ENCODE measurements around the gene GUCY2D. TPM values are rescaled to one million over a fixed set of nuclear protein-coding genes. Genes with fewer than 3 reads are reported as not detected.

Gene GUCY2D
- total RNA-seq, 1 experiment from 2014 or later = 1.7 TPM

DNA sequence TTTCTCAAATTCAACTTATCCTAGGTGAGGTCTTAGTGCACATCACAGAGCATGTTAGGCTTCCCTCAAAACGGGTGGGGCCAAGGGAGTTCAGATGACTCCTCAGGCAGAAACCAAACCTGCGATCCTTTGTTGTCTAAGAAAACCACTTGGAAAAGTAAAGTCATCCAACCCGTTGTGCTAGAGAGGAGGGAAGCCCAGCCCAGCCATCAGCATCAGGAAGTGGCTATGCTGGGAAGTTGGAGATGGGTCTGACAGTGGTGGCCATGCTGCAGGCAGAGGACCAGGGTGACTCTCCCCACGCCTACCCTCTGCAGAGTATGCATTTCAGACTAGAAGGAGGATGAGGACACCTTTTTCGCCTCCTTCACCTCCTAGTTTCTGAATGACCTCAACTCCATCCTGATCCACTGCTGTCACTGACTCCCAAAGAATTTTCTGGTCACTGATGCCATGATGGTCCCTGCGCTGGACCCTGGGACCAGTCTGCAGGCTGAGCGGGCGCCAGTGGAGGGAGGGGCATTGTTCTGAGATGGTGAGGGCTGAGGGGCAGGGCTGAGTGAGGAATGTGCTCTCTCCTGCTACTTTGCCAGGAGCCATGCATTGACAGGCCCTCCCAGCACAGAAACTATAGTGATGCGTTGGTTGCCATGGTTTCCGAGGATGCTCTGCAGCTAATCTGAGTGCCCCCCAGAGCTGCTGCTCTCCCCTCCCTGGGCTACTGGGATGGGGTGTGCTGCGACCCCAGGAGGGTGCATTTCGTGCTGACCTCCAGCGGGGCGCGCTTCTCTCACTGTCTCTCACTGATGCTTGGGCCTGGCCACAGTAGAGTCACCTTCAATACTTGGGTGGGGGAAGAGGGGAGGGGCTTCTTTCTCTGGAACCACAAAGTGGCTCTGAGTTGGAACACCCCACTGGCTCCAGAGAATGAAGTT lies 64.7 kb downstream of the GUCY2D start:
- no peak for DNase-seq
- H3K9me3 ChIP-seq = no peaks in the 10 kb centered on the region
- H3K27me3 ChIP-seq (replicated peaks; ENCODE audit: control insufficient read depth, insufficient read depth, low read length) = no peaks in the 10 kb centered on the region
- ChIA-PET POLR2A (no interaction called here), CTCF (no interaction called here)
- H3K36me3 ChIP-seq (ENCODE audit: control insufficient read depth, insufficient read depth, low read length) = no peaks in the 10 kb centered on the region
- Mint-ChIP-seq H3K4me1 (ENCODE audit: low read depth, unreplicated experiment) (peaks cover 14% of the 10 kb centered on the region), H3K36me3 (ENCODE audit: insufficient read depth, unreplicated experiment) (no peaks in the 10 kb centered on the region), H3K4me3 (ENCODE audit: unreplicated experiment) (no peak overlapping the region), H3K9me3 (ENCODE audit: unreplicated experiment) (no peaks in the 10 kb centered on the region), H3K27ac (ENCODE audit: unreplicated experiment) (no peak overlapping the region), H3K27me3 (ENCODE audit: insufficient read depth, unreplicated experiment) (no peaks in the 10 kb centered on the region)
- no peak overlapping the region for H3K4me3 ChIP-seq (ENCODE audit: low read depth, low read length)
- intact Hi-C loops (cut with micrococcal nuclease; ENCODE audit: unreplicated experiment) = no loop called here
- TF ChIP-seq, protein P1, sequence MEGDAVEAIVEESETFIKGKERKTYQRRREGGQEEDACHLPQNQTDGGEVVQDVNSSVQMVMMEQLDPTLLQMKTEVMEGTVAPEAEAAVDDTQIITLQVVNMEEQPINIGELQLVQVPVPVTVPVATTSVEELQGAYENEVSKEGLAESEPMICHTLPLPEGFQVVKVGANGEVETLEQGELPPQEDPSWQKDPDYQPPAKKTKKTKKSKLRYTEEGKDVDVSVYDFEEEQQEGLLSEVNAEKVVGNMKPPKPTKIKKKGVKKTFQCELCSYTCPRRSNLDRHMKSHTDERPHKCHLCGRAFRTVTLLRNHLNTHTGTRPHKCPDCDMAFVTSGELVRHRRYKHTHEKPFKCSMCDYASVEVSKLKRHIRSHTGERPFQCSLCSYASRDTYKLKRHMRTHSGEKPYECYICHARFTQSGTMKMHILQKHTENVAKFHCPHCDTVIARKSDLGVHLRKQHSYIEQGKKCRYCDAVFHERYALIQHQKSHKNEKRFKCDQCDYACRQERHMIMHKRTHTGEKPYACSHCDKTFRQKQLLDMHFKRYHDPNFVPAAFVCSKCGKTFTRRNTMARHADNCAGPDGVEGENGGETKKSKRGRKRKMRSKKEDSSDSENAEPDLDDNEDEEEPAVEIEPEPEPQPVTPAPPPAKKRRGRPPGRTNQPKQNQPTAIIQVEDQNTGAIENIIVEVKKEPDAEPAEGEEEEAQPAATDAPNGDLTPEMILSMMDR (IDR thresholded peaks at IDR 0.05; ENCODE audit: insufficient read depth in 1 of 2, low read depth in 1 of 2, low read length in 1 of 2, severe bottlenecking in 1 of 2, unreplicated experiment in 1 of 2) = no peak
- BruUV-seq (replicated peaks) = no TSS peak
- H3K4me1 ChIP-seq = peaks cover 18% of the 10 kb centered on the region

GRCh38 chr17:8067806-8068205 lies 65.4 kb downstream of the GUCY2D start:
- TF ChIP-seq, protein P1 (IDR thresholded peaks at IDR 0.05; ENCODE audit: insufficient read depth in 1 of 2, low read depth in 1 of 2, low read length in 1 of 2, severe bottlenecking in 1 of 2, unreplicated experiment in 1 of 2) = no peak
- no peak overlapping the region for H3K4me3 ChIP-seq (ENCODE audit: low read depth, low read length)
- Mint-ChIP-seq H3K9me3 (ENCODE audit: unreplicated experiment) (no peaks in the 10 kb centered on the region), H3K27ac (ENCODE audit: unreplicated experiment) (no peak overlapping the region), H3K27me3 (ENCODE audit: insufficient read depth, unreplicated experiment) (no peaks in the 10 kb centered on the region), H3K4me3 (ENCODE audit: unreplicated experiment) (no peak overlapping the region), H3K36me3 (ENCODE audit: insufficient read depth, unreplicated experiment) (no peaks in the 10 kb centered on the region), H3K4me1 (ENCODE audit: low read depth, unreplicated experiment) (peaks cover 14% of the 10 kb centered on the region)
- CTCF ChIA-PET = no interaction called here
- intact Hi-C loops (cut with micrococcal nuclease; ENCODE audit: unreplicated experiment) = no loop called here
- H3K4me1 ChIP-seq = peaks cover 18% of the 10 kb centered on the region
- POLR2A ChIA-PET = no interaction called here
- no peak for DNase-seq
- H3K27me3 ChIP-seq (replicated peaks; ENCODE audit: control insufficient read depth, insufficient read depth, low read length) = no peaks in the 10 kb centered on the region
- no peaks in the 10 kb centered on the region for H3K9me3 ChIP-seq
- H3K36me3 ChIP-seq (ENCODE audit: control insufficient read depth, insufficient read depth, low read length) = no peaks in the 10 kb centered on the region
- BruUV-seq (replicated peaks) = no TSS peak

DNA sequence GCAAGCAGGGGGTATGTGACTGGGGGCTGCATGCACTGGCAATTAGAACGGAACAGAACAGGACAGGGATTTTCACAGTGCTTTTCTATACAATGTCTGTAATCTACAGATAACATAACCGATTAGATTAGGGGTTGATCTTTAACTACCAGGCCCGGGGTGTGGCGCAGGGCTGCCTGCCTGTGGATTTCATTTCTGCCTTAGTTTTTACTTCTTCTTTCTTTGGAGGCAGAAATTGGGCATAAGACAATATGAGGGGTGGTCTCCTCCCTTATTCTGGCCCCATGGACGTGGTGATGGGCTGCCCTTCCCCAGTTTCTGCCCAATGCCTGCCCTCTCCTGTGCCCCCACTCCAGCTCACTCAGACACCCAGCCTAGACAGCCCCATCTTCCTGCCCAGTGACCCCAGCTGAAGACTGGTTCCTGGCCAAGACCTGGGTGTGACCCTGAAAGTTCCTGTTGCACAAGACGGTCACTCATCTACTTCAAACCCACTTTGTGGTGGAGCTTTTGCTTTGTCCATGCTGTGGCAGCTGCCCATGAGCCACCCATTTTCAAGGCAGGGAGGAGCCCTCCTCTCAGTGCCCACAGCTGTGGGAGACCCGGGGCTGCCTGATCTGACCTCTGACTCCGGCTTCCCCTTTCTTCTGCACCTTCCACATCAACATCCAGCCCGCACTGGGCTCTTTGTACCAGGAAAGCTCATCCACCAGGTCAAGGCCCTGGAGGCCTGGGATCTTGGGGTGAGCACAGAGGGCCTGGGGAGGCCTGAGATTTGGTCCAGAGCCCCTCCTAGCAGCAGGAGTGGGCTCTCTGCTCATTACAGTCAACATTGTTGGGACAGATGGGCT lies 66.5 kb downstream of the GUCY2D start:
- BruUV-seq (replicated peaks) = no TSS peak
- H3K4me1 ChIP-seq = peaks cover 18% of the 10 kb centered on the region
- no peaks in the 10 kb centered on the region for H3K9me3 ChIP-seq
- peaks cover under 1% of the 10 kb centered on the region for H3K27me3 Mint-ChIP-seq (ENCODE audit: insufficient read depth, unreplicated experiment)
- CTCF ChIA-PET = interaction anchor here (1.6 to 2.1 kb wide), 2 partner anchors 9 to 51 kb away, joined by 5 to 9 read pairs; no protein-coding TSS in a partner anchor
- H3K27ac Mint-ChIP-seq (ENCODE audit: unreplicated experiment) = peak overlapping the region; percentile 57
- POLR2A ChIA-PET = interaction anchor here (0.7 kb wide), 1 partner anchor 935 kb away, joined by 3 read pairs; no protein-coding TSS in a partner anchor
- H3K4me3 ChIP-seq (ENCODE audit: low read depth, low read length) = no peak overlapping the region
- TF ChIP-seq, protein P1 (IDR thresholded peaks at IDR 0.05; ENCODE audit: insufficient read depth in 1 of 2, low read depth in 1 of 2, low read length in 1 of 2, severe bottlenecking in 1 of 2, unreplicated experiment in 1 of 2) = no peak
- peak overlapping the region; percentile 22 for H3K4me3 Mint-ChIP-seq (ENCODE audit: unreplicated experiment)
- no peaks in the 10 kb centered on the region for H3K27me3 ChIP-seq (replicated peaks; ENCODE audit: control insufficient read depth, insufficient read depth, low read length)
- peaks cover 14% of the 10 kb centered on the region for H3K4me1 Mint-ChIP-seq (ENCODE audit: low read depth, unreplicated experiment)
- no peaks in the 10 kb centered on the region for H3K9me3 Mint-ChIP-seq (ENCODE audit: unreplicated experiment)
- peak in 1 of 2 experiments; percentile 26 for DNase-seq
- intact Hi-C loops (cut with micrococcal nuclease; ENCODE audit: unreplicated experiment) = no loop called here
- H3K36me3 Mint-ChIP-seq (ENCODE audit: insufficient read depth, unreplicated experiment) = no peaks in the 10 kb centered on the region
- H3K36me3 ChIP-seq (ENCODE audit: control insufficient read depth, insufficient read depth, low read length) = no peaks in the 10 kb centered on the region

All from Caco-2 (cell line).